CD4-positive, alpha-beta memory T cell (primary cell): Measurements from ENCODE around the gene IMPG2. TPM values are rescaled to one million over a fixed set of nuclear protein-coding genes. Genes with fewer than 3 reads are reported as not detected.

Experiments
- CTCF ChIA-PET: fragments of 350-600 bp; sonication (Branson Sonifier 250); formaldehyde crosslinking; loops from one replicate; lab custom pipeline; 2021; ENCODE audit warnings: inconsistent platforms; ENCODE audit not compliant: partially characterized antibody; lab: Charles Lee
- POLR2A ChIA-PET: fragments of 350-600 bp; sonication (Branson Sonifier 250); formaldehyde crosslinking; loops from one replicate; lab custom pipeline; 2021; ENCODE audit not compliant: partially characterized antibody; lab: Charles Lee
- DNase-seq, 5 donors: peaks; one replicate each; pipeline versions ENCODE4 v3.0.0 to v3.0.0-alpha.2; 2020 to 2022; ENCODE audit warnings: mixed read lengths in 1 of 5
- H3K27ac ChIP-seq: one replicate; pipeline ENCODE4 v1.7.0; 2013; ENCODE audit warnings: low read depth, low read length
- H3K27me3 ChIP-seq: 2 replicates; pipeline ENCODE4 v1.7.0; 2013; ENCODE audit warnings: mild to moderate bottlenecking, low read length, moderate library complexity; ENCODE audit not compliant: insufficient read depth
- H3K36me3 ChIP-seq: 2 replicates; pipeline ENCODE4 v1.7.0; 2013; ENCODE audit warnings: mild to moderate bottlenecking, low read length, moderate library complexity; ENCODE audit not compliant: insufficient read depth
- H3K4me1 ChIP-seq: 2 replicates; pipeline ENCODE4 v1.7.0; 2013; ENCODE audit warnings: mild to moderate bottlenecking, low read length, moderate library complexity; ENCODE audit not compliant: insufficient read depth
- H3K4me3 ChIP-seq, 2 donors: one replicate each; pipeline ENCODE4 v1.7.0; 2013; ENCODE audit warnings: low read length in 2 of 2, mild to moderate bottlenecking in 1 of 2
- H3K9me3 ChIP-seq, 2 donors: one replicate each; pipeline ENCODE4 v1.7.0; 2013; ENCODE audit warnings: low read length in 2 of 2, control low read depth in 1 of 2; ENCODE audit not compliant: control insufficient read depth in 1 of 2
- H3K27ac Mint-ChIP-seq, 7 donors: one replicate each; pipeline ENCODE4 v1.8.0; 2020 to 2021; ENCODE audit warnings: mixed read lengths in 7 of 7, mild to moderate bottlenecking in 6 of 7, inconsistent platforms in 3 of 7, moderate library complexity in 3 of 7
- H3K27me3 Mint-ChIP-seq, 2 donors: one replicate each; pipeline ENCODE4 v1.8.0; 2020 to 2021; ENCODE audit warnings: mixed read lengths in 2 of 2
- H3K36me3 Mint-ChIP-seq, 2 donors: one replicate each; pipeline ENCODE4 v1.8.0; 2020 to 2021; ENCODE audit warnings: mixed read lengths in 2 of 2, inconsistent platforms in 1 of 2, mild to moderate bottlenecking in 1 of 2
- H3K4me1 Mint-ChIP-seq, 4 donors: one replicate each; pipeline ENCODE4 v1.8.0; 2020 to 2021; ENCODE audit warnings: mixed read lengths in 4 of 4, mild to moderate bottlenecking in 1 of 4
- H3K4me3 Mint-ChIP-seq, 8 donors: one replicate each; pipeline ENCODE4 v1.8.0; 2020 to 2021; ENCODE audit warnings: mixed read lengths in 8 of 8, mild to moderate bottlenecking in 7 of 8, moderate library complexity in 6 of 8, inconsistent platforms in 3 of 8
- H3K9me3 Mint-ChIP-seq, 8 donors: one replicate each; pipeline ENCODE4 v1.8.0; 2020 to 2021; ENCODE audit warnings: mixed read lengths in 8 of 8, mild to moderate bottlenecking in 5 of 8, inconsistent platforms in 3 of 8, moderate library complexity in 1 of 8
- intact Hi-C: fragments of 100-400 bp; cut with micrococcal nuclease; formaldehyde crosslinking; loops from one replicate; pipeline ENCODE4 v1.15.1; 2023
- polyA plus RNA-seq, 2 donors: library from polyadenylated mRNA; unstranded; fragments of 300-500 nt; fragmentation: Illumina TruSeq; gene quantifications; one replicate each; pipeline ENCODE4 v1.2.3, GENCODE V29; 2021
- total RNA-seq, 2 experiments: library from RNA; stranded (reverse); gene quantifications; one replicate each; pipeline ENCODE4 v1.2.3, GENCODE V29; 2021

The IMPG2 gene
- total and polyA plus RNA-seq, 4 experiments from 2014 or later, result 0.02 to 0.81 (median 0.72) TPM; not detected in 1

GRCh38 chr3:101300073-101300472 is 20.3 kb downstream of the IMPG2 start:
- ChIA-PET CTCF (no interaction called here), POLR2A (no interaction called here)
- H3K9me3 Mint-ChIP-seq, result peaks cover 4 to 41% (median 32%) of the 10 kb centered on the region in 8 donors
- no peak overlapping the region for H3K4me3 Mint-ChIP-seq
- no peak for DNase-seq
- no peak overlapping the region for H3K27ac ChIP-seq
- H3K36me3 Mint-ChIP-seq, result peaks cover 4 to 24% of the 10 kb centered on the region in 2 donors
- no peaks in the 10 kb centered on the region for H3K9me3 ChIP-seq
- intact Hi-C loops, result no loop called here
- no peaks in the 10 kb centered on the region for H3K4me1 Mint-ChIP-seq
- no peak overlapping the region for H3K27ac Mint-ChIP-seq
- H3K27me3 ChIP-seq, result no peaks in the 10 kb centered on the region
- H3K4me1 ChIP-seq, result no peaks in the 10 kb centered on the region
- H3K27me3 Mint-ChIP-seq, result no peaks in the 10 kb centered on the region
- no peaks in the 10 kb centered on the region for H3K36me3 ChIP-seq
- no peak overlapping the region for H3K4me3 ChIP-seq

- ChIA-PET POLR2A (no interaction called here), CTCF (no interaction called here)
- H3K36me3 Mint-ChIP-seq, result peaks cover 3 to 16% of the 10 kb centered on the region in 2 donors
- Histone ChIP-seq H3K4me1 (no peaks in the 10 kb centered on the region), H3K27me3 (no peaks in the 10 kb centered on the region), H3K4me3 (no peak overlapping the region), H3K36me3 (no peaks in the 10 kb centered on the region), H3K27ac (no peak overlapping the region), H3K9me3 (no peaks in the 10 kb centered on the region)
- no peak overlapping the region for H3K4me3 Mint-ChIP-seq
- peak overlapping the region in 1 of 7 donors; percentile 0 for H3K27ac Mint-ChIP-seq
- peaks cover 0 to 31% (median 23%) of the 10 kb centered on the region in 8 donors for H3K9me3 Mint-ChIP-seq
- intact Hi-C loops, result no loop called here
- DNase-seq, result no peak
- no peaks in the 10 kb centered on the region for H3K4me1 Mint-ChIP-seq
- H3K27me3 Mint-ChIP-seq, result no peaks in the 10 kb centered on the region
These were observed 28.3 kb downstream of the IMPG2 start for GRCh38 chr3:101292027-101292426.

DNA sequence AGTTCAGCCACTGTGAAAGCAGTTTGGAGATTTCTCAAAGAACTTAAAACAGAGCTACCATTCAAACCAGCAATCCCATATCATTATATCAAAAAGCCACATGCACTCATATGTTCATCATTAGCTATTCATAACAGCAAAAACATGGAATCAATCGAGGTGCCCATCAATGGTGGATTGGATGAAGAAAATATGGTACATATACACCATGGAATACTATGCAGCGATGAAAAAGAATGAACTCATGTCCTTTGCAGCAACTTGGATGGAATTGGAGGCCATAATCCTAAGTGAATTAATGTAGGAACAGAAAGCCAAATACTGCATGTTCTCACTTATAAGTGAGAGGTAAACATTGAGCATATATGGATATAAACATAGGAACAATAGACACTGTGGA is 32.1 kb downstream of the IMPG2 start:
- peaks cover 3 to 27% of the 10 kb centered on the region in 2 donors for H3K36me3 Mint-ChIP-seq
- H3K27me3 Mint-ChIP-seq, result no peaks in the 10 kb centered on the region
- no peak overlapping the region for H3K4me3 Mint-ChIP-seq
- H3K4me1 ChIP-seq, result no peaks in the 10 kb centered on the region
- H3K4me3 ChIP-seq, result no peak overlapping the region
- H3K27ac Mint-ChIP-seq, result no peak overlapping the region
- H3K9me3 ChIP-seq, result no peaks in the 10 kb centered on the region
- no peaks in the 10 kb centered on the region for H3K36me3 ChIP-seq
- H3K27ac ChIP-seq, result no peak overlapping the region
- H3K27me3 ChIP-seq, result no peaks in the 10 kb centered on the region
- H3K4me1 Mint-ChIP-seq, result peaks cover 0 to 1% (median 0%) of the 10 kb centered on the region in 4 donors
- CTCF ChIA-PET, result no interaction called here
- POLR2A ChIA-PET, result no interaction called here
- no peak for DNase-seq
- peaks cover 0 to 11% (median 3%) of the 10 kb centered on the region in 8 donors for H3K9me3 Mint-ChIP-seq
- intact Hi-C loops, result no loop called here

- H3K36me3 Mint-ChIP-seq, result peaks cover 3 to 30% of the 10 kb centered on the region in 2 donors
These were observed 35.6 kb downstream of the IMPG2 start for GRCh38 chr3:101284757-101285156.

GRCh38 chr3:101281521-101282030 is 38.8 kb downstream of the IMPG2 start:
- CTCF ChIA-PET, result interaction anchor here (1.1 kb wide), 1 partner anchor 69 kb away, joined by 3 read pairs; no protein-coding TSS in a partner anchor
- peak overlapping the region in 1 of 7 donors; percentile 38 for H3K27ac Mint-ChIP-seq
- H3K9me3 ChIP-seq, result no peaks in the 10 kb centered on the region
- no peaks in the 10 kb centered on the region for H3K4me1 ChIP-seq
- no peaks in the 10 kb centered on the region for H3K27me3 Mint-ChIP-seq
- H3K4me3 ChIP-seq, result no peak overlapping the region
- H3K27me3 ChIP-seq, result no peaks in the 10 kb centered on the region
- H3K9me3 Mint-ChIP-seq, result no peaks in the 10 kb centered on the region
- no peaks in the 10 kb centered on the region for H3K36me3 ChIP-seq
- H3K4me3 Mint-ChIP-seq, result no peak overlapping the region
- peaks cover 2 to 13% of the 10 kb centered on the region in 2 donors for H3K36me3 Mint-ChIP-seq
- POLR2A ChIA-PET, result no interaction called here
- H3K4me1 Mint-ChIP-seq, result peaks cover 0 to 1% (median 0%) of the 10 kb centered on the region in 4 donors
- DNase-seq, result no peak
- intact Hi-C loops, result no loop called here
- no peak overlapping the region for H3K27ac ChIP-seq

More at GRCh38 chr3:101284757-101285156, 35.6 kb downstream of the IMPG2 start:
- no peaks in the 10 kb centered on the region for H3K9me3 ChIP-seq
- no peaks in the 10 kb centered on the region for H3K4me1 ChIP-seq
- POLR2A ChIA-PET, result no interaction called here
- CTCF ChIA-PET, result no interaction called here
- no peaks in the 10 kb centered on the region for H3K36me3 ChIP-seq
- intact Hi-C loops, result no loop called here
- no peak overlapping the region for H3K4me3 ChIP-seq
- peaks cover 0 to 11% (median 3%) of the 10 kb centered on the region in 8 donors for H3K9me3 Mint-ChIP-seq
- no peaks in the 10 kb centered on the region for H3K27me3 Mint-ChIP-seq
- no peak overlapping the region for H3K27ac ChIP-seq
- DNase-seq, result no peak
- H3K27ac Mint-ChIP-seq, result no peak overlapping the region
- peaks cover 0 to 1% (median 0%) of the 10 kb centered on the region in 4 donors for H3K4me1 Mint-ChIP-seq
- no peaks in the 10 kb centered on the region for H3K27me3 ChIP-seq
- no peak overlapping the region for H3K4me3 Mint-ChIP-seq

- Histone ChIP-seq H3K36me3 (no peaks in the 10 kb centered on the region), H3K27ac (no peak overlapping the region), H3K27me3 (no peaks in the 10 kb centered on the region), H3K9me3 (no peaks in the 10 kb centered on the region), H3K4me3 (no peak overlapping the region), H3K4me1 (no peaks in the 10 kb centered on the region)
- peak overlapping the region in 1 of 7 donors; percentile 84 for H3K27ac Mint-ChIP-seq
- peaks cover 5 to 21% of the 10 kb centered on the region in 2 donors for H3K36me3 Mint-ChIP-seq
- intact Hi-C loops, result no loop called here
- no peaks in the 10 kb centered on the region for H3K27me3 Mint-ChIP-seq
- no peak for DNase-seq
- H3K4me3 Mint-ChIP-seq, result no peak overlapping the region
- no peaks in the 10 kb centered on the region for H3K4me1 Mint-ChIP-seq
- ChIA-PET POLR2A (no interaction called here), CTCF (no interaction called here)
- no peaks in the 10 kb centered on the region for H3K9me3 Mint-ChIP-seq
These were observed 40.5 kb downstream of the IMPG2 start for GRCh38 chr3:101279765-101280385.

GRCh38 chr3:101279162-101279561 is 41.2 kb downstream of the IMPG2 start:
- Mint-ChIP-seq H3K9me3 (no peaks in the 10 kb centered on the region), H3K4me1 (no peaks in the 10 kb centered on the region), H3K4me3 (no peak overlapping the region), H3K36me3 (peaks cover 5 to 25% of the 10 kb centered on the region in 2 donors), H3K27ac (no peak overlapping the region), H3K27me3 (no peaks in the 10 kb centered on the region)
- Histone ChIP-seq H3K9me3 (no peaks in the 10 kb centered on the region), H3K4me3 (no peak overlapping the region), H3K27me3 (no peaks in the 10 kb centered on the region), H3K36me3 (no peaks in the 10 kb centered on the region), H3K27ac (no peak overlapping the region), H3K4me1 (no peaks in the 10 kb centered on the region)
- intact Hi-C loops, result no loop called here
- DNase-seq, result no peak
- POLR2A ChIA-PET, result no interaction called here
- CTCF ChIA-PET, result no interaction called here
